Esophagus squamous epithelium (tissue), 5 donors: ENCODE results near the gene POT1. TPM values are rescaled to one million over a fixed set of nuclear protein-coding genes. Genes with fewer than 3 reads are reported as not detected.

Source experiments
- DNase-seq: peaks from one replicate; lab custom pipeline; 2025; lab: John Stamatoyannopoulos, UW
- H3K27ac ChIP-seq, 4 donors: fragments of 200-600 bp; sonication (generic); one replicate each; pipeline ENCODE4 v1.5.1; 2016 to 2019; ENCODE audit warnings: mild to moderate bottlenecking in 1 of 4
- H3K27me3 ChIP-seq, 4 donors: fragments of 200-600 bp; sonication (generic); 1 replicate in 3 of 4; 2 replicates in 1 of 4; pipeline versions ENCODE4 v1.5.1 to v1.6.0; 2017 to 2021; ENCODE audit warnings: antibody characterized with exemption in 1 of 4
- H3K36me3 ChIP-seq, 3 donors: fragments of 200-600 bp; sonication (generic); one replicate each; pipeline ENCODE4 v1.5.1; 2016 to 2019
- H3K4me1 ChIP-seq, 3 donors: fragments of 200-600 bp; sonication (generic); one replicate each; pipeline ENCODE4 v1.5.1; 2017 to 2019
- H3K4me3 ChIP-seq, 4 donors: fragments of 200-600 bp; sonication (generic); 1 replicate in 3 of 4; 2 replicates in 1 of 4; pipeline ENCODE4 v1.5.1; 2016 to 2019; ENCODE audit warnings: mild to moderate bottlenecking in 2 of 4, moderate library complexity in 1 of 4
- H3K9me3 ChIP-seq, 3 donors: fragments of 200-600 bp; sonication (generic); one replicate each; pipeline ENCODE4 v1.5.1; 2016 to 2019
- POLR2A ChIP-seq, 4 donors: fragments of 450-650 bp; IDR thresholded peaks; one replicate each; pipeline ENCODE4 v1.6.1; 2017; ENCODE audit warnings: antibody characterized with exemption in 4 of 4, mild to moderate bottlenecking in 4 of 4, moderate library complexity in 3 of 4
- WGBS, 2 donors: methylation state at CpG; one replicate each; pipeline ENCODE4 v1.1.5; 2018; 5-methylcytosine and 5-hydroxymethylcytosine counted together
- intact Hi-C: fragments of 100-400 bp; cut with DNase I; formaldehyde crosslinking; loops from one replicate; pipeline ENCODE4 v1.15.0; 2022
- total RNA-seq, 4 donors: library from RNA; depleted of rRNA; stranded (reverse); fragments of >200 nt; gene quantifications; one replicate each; pipeline ENCODE4 v1.1.0, GENCODE V29; 2016
- TF ChIP-seq, protein P1 (sequence below), 6 experiments: fragments of 450-650 bp in 4 of 6; fragments of 200-600 bp in 2 of 6; sonication (generic) in 2 of 6; IDR thresholded peaks; one replicate each; pipeline ENCODE4 v1.5.1; 2016 to 2019; ENCODE audit warnings: antibody characterized with exemption in 6 of 6, mild to moderate bottlenecking in 4 of 6, moderate library complexity in 4 of 6
- donor health status: DM: yes; HTN: yes; CAD: no.

POT1 gene
- total RNA-seq, 4 donors from 2014 or later: 11.4 to 21.6 (median 13.4) TPM

DNA sequence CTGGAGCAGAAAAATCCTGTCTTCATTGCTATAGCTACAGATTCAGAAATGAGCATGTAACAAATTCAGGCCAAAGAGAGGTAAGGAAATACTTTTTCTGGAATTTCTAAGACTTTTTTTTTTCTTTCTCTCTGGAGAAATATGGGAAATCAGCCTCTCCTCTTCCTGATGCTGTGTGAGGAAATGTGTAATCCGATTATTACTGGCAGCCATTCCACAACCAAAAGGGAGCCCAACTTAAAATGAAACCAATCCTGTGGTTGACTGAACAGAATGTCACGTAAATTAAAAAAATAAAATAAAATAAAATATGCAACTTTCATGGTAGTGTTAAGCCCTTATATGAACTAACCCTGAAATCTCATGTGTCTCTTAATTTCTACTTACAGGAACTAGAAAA lies 10.7 kb upstream of the POT1 start:
- TF ChIP-seq, protein P1, sequence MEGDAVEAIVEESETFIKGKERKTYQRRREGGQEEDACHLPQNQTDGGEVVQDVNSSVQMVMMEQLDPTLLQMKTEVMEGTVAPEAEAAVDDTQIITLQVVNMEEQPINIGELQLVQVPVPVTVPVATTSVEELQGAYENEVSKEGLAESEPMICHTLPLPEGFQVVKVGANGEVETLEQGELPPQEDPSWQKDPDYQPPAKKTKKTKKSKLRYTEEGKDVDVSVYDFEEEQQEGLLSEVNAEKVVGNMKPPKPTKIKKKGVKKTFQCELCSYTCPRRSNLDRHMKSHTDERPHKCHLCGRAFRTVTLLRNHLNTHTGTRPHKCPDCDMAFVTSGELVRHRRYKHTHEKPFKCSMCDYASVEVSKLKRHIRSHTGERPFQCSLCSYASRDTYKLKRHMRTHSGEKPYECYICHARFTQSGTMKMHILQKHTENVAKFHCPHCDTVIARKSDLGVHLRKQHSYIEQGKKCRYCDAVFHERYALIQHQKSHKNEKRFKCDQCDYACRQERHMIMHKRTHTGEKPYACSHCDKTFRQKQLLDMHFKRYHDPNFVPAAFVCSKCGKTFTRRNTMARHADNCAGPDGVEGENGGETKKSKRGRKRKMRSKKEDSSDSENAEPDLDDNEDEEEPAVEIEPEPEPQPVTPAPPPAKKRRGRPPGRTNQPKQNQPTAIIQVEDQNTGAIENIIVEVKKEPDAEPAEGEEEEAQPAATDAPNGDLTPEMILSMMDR (IDR thresholded peaks at IDR 0.05): no peak
- TF ChIP-seq POLR2A (IDR thresholded peaks at IDR 0.05): no peak

DNA sequence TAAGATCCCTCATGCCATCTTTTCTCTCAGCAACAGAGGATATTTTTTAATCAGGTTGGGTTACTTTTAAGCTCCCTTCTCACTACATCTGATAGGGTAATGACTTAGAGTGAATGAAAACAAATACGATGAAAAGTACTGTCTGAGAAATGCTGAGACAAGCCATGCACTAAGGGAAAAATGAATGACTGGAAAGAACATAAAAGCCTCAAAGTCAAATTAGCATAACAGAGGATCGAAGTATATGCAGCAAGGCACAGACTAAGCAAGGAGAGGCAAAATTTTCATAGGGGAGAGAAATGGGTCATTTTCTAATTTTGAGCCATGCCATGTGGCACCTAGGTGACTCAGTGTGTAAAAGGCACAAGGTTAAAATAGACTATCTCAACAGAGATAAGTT lies 8.5 kb upstream of the POT1 start:
- Histone ChIP-seq H3K4me3 (no peak overlapping the region), H3K27ac (no peak overlapping the region), H3K36me3 (no peaks in the 10 kb centered on the region), H3K9me3 (no peaks in the 10 kb centered on the region), H3K4me1 (no peaks in the 10 kb centered on the region), H3K27me3 (no peaks in the 10 kb centered on the region)
- no peak for TF ChIP-seq POLR2A (IDR thresholded peaks at IDR 0.05)
- TF ChIP-seq, protein P1 (IDR thresholded peaks at IDR 0.05): no peak
- no peak for DNase-seq
- 63 to 76% methylated on average over 2 of the region's 2 CpGs for WGBS, 2 donors
- intact Hi-C loops: no loop called here

More for the DNA sequence above, 10.7 kb upstream of the POT1 start:
- no peaks in the 10 kb centered on the region for H3K9me3 ChIP-seq
- no peak overlapping the region for H3K27ac ChIP-seq
- WGBS, 2 donors: 69 to 74% methylated on average over 2 of the region's 2 CpGs
- no peaks in the 10 kb centered on the region for H3K36me3 ChIP-seq
- H3K4me3 ChIP-seq: no peak overlapping the region
- intact Hi-C loops: no loop called here
- no peaks in the 10 kb centered on the region for H3K27me3 ChIP-seq
- H3K4me1 ChIP-seq: no peaks in the 10 kb centered on the region
- no peak for DNase-seq

DNA sequence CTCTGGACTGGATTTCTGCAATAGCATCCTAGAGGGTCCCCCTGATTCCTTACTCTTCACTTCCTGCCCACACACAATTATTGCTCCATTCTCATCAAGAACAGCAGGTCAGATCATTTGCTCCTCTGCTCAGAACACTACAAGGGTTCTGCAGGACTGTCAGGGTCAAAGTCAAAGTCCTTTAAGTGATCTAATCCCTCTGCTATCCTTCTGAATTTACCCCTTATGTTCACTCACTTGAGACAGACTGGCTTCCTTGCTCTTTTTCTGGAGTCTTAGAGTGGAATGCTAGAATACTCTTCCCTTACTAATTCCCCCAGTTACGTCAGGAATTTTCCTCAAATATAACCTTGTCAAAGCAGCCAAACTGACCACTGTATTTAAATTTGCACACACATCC lies 7.5 kb upstream of the POT1 start:
- H3K9me3 ChIP-seq: no peaks in the 10 kb centered on the region
- no peaks in the 10 kb centered on the region for H3K27me3 ChIP-seq
- no peaks in the 10 kb centered on the region for H3K36me3 ChIP-seq
- H3K27ac ChIP-seq: no peak overlapping the region
- intact Hi-C loops: no loop called here
- no peak for DNase-seq
- 90 to 100% methylated on average over 1 of the region's 1 CpG for WGBS, 2 donors
- no peak overlapping the region for H3K4me3 ChIP-seq
- H3K4me1 ChIP-seq: no peaks in the 10 kb centered on the region
- TF ChIP-seq POLR2A (IDR thresholded peaks at IDR 0.05): no peak
- TF ChIP-seq, protein P1 (IDR thresholded peaks at IDR 0.05): no peak

DNA sequence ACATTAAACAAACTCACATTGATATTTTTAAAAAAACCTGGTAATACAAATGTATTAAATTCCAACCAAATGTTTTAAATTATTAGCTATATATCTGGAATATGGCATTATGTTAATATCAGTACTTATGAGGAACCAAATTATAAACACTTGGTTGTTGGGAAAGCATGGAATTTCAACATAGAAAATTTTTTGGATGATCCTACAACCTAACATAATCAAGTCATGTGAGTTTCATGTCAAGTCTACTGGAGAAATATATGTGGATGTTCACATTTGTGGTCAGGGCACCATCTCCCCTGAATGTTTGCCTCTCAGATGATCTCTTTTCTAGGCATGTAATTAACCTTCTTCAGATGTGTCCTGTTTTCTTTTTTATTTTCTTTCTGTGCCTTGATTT lies 5.2 kb upstream of the POT1 start:
- no peaks in the 10 kb centered on the region for H3K36me3 ChIP-seq
- intact Hi-C loops: no loop called here
- TF ChIP-seq POLR2A (IDR thresholded peaks at IDR 0.05): no peak
- TF ChIP-seq, protein P1 (IDR thresholded peaks at IDR 0.05): no peak
- no peaks in the 10 kb centered on the region for H3K27me3 ChIP-seq
- no peak overlapping the region for H3K27ac ChIP-seq
- H3K9me3 ChIP-seq: no peaks in the 10 kb centered on the region
- no peak for DNase-seq
- no peak overlapping the region for H3K4me3 ChIP-seq
- H3K4me1 ChIP-seq: peaks cover 0 to 4% (median 0%) of the 10 kb centered on the region in 3 donors

DNA sequence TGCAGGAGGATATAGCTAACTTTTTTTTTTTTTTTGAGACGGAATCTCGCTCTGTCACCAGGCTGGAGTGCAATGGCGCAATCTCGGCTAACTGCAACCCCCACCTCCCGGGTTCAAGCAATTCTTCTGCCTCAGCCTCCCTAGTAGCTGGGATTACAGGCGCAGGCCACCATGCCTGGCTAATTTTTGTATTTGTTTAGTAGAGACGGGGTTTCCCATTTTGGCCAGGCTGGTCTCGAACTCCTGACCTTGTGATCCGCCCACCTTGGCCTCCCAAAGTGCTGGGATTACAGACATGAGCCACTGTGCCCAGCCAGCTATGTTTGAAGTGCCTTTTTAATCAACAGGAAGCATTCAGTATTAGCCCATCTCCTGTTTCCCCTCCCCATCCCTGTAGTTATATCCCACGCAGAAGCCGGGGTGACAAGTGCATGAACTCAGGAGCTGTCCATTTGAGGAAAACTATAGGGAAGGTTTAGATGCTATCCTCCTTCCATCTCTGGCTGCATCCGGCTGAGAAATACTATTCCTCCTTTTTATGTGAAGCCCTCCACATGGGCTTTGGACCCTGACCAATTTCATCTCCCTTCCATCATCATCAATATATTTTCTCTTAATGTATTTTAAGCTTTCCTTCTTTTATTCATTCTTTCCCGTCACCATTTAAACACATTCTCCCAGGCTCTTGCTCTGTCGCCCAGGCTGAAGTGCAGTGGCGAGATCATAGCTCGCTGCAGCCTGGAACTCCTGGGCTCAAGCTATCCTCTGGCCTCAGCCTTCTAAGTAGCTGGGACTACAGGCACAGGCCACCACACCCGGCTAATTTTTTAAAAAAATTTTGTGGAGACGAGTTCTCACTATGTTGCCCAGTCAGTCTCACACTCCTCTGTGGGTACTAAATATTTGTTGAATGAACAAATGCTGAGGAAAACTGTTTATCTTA lies 1.3 kb upstream of the POT1 start:
- no peaks in the 10 kb centered on the region for H3K36me3 ChIP-seq
- H3K27me3 ChIP-seq: no peaks in the 10 kb centered on the region
- intact Hi-C loops: no loop called here
- no peaks in the 10 kb centered on the region for H3K9me3 ChIP-seq
- H3K4me3 ChIP-seq: no peak overlapping the region
- 84 to 87% methylated on average over 18 of the region's 18 CpGs for WGBS, 2 donors
- DNase-seq: no peak
- peaks cover 0 to 29% (median 5%) of the 10 kb centered on the region in 3 donors for H3K4me1 ChIP-seq
- TF ChIP-seq, protein P1 (IDR thresholded peaks at IDR 0.05): no peak
- no peak for TF ChIP-seq POLR2A (IDR thresholded peaks at IDR 0.05)
- no peak overlapping the region for H3K27ac ChIP-seq
